Thoracic aorta (tissue), 2 donors: ENCODE measurements around the gene CHST12. TPM values are rescaled to one million over a fixed set of nuclear protein-coding genes. Genes with fewer than 3 reads are reported as not detected.

Experiments
- ATAC-seq: fragments of 150-250 bp; one replicate; pipeline ENCODE4 v1.8.0; 2017; ENCODE audit warnings: low read depth; ENCODE audit not compliant: insufficient number of reproducible peaks, low FRiP score
- DNase-seq: peaks from one replicate; pipeline ENCODE4 v3.0.0-alpha.2; 2020; ENCODE audit warnings: low spot score
- H3K27ac ChIP-seq, 2 donors: fragments of 200-600 bp; sonication (generic); 1 replicate in 1 of 2; 2 replicates in 1 of 2; pipeline ENCODE4 v1.5.1; 2016; ENCODE audit warnings: mild to moderate bottlenecking in 2 of 2, moderate library complexity in 2 of 2
- H3K27me3 ChIP-seq: fragments of 200-600 bp; sonication (generic); replicated peaks from 2 replicates; pipeline ENCODE4 v1.6.0; 2016; ENCODE audit warnings: mild to moderate bottlenecking; ENCODE audit not compliant: insufficient read depth
- H3K36me3 ChIP-seq: fragments of 200-600 bp; sonication (generic); one replicate; pipeline ENCODE4 v1.5.1; 2016
- H3K4me1 ChIP-seq, 2 donors: fragments of 200-600 bp; sonication (generic); 1 replicate in 1 of 2; 2 replicates in 1 of 2; pipeline versions ENCODE4 v1.5.1 to v1.6.0; 2016; ENCODE audit warnings: low read depth in 2 of 2, mild to moderate bottlenecking in 1 of 2; ENCODE audit not compliant: control insufficient read depth in 1 of 2
- H3K4me3 ChIP-seq: fragments of 200-600 bp; sonication (generic); 2 replicates; pipeline ENCODE4 v1.5.1; 2016; ENCODE audit warnings: mild to moderate bottlenecking
- H3K9me3 ChIP-seq: fragments of 200-600 bp; sonication (generic); 2 replicates; pipeline ENCODE4 v1.5.1; 2016
- total RNA-seq, 2 donors: library from RNA; depleted of rRNA; stranded (reverse); fragments of >200 nt; gene quantifications; one replicate each; pipeline versions ENCODE4 v1.1.0 to v1.2.3, GENCODE V29; 2016
- TF ChIP-seq, protein P1 (sequence below): fragments of 200-600 bp; sonication (generic); IDR thresholded peaks from one replicate; pipeline ENCODE4 v1.5.1; 2019; ENCODE audit warnings: antibody characterized with exemption

Gene CHST12
- total RNA-seq, 2 donors from 2014 or later = 18.7 to 19.1 TPM

DNA sequence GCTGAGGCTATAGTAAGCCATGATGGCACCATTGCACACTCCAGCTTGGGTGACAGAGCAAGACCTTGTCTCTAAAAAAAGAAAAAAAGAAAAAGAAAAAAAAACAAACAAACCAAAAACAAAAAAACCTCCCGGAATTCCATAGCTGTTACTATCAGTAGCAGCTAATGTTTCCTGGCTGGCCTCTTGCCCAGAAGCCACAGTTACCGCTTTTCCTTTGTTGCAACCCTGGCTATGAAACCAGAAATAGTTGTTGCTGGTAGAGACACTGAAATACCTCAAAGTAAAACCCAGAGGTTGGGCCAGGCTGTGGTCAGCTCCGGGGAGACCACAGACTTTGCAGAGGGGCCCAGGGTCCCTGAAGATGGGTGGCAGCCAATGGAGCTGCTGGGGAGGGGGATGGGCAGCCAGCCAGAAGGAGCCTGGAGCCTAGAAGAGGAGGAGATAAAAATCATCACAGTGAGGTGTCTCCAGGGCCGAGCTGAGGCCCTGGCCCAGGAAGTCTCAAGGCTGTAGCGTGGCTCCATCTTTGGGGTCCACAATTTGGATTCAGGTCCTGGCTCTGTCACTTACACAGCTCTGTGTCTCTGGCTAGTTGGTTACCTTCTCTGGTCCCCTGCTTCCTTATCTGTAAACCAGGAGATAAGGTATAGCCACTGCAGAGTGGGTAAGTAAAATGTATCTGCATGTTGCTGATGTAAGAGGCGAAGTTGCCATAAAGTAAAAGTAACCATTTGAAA lies 3.4 kb upstream of the CHST12 start:
- DNase-seq (peak; percentile 43), ATAC-seq (peak; percentile 23)
- Histone ChIP-seq H3K36me3 (no peaks in the 10 kb centered on the region), H3K27me3 (no peaks in the 10 kb centered on the region), H3K27ac (peak overlapping the region; percentile 54 to 77), H3K9me3 (no peaks in the 10 kb centered on the region), H3K4me1 (peaks cover 15 to 18% of the 10 kb centered on the region in 2 donors), H3K4me3 (peak overlapping the region; percentile 16)
- TF ChIP-seq, protein P1, sequence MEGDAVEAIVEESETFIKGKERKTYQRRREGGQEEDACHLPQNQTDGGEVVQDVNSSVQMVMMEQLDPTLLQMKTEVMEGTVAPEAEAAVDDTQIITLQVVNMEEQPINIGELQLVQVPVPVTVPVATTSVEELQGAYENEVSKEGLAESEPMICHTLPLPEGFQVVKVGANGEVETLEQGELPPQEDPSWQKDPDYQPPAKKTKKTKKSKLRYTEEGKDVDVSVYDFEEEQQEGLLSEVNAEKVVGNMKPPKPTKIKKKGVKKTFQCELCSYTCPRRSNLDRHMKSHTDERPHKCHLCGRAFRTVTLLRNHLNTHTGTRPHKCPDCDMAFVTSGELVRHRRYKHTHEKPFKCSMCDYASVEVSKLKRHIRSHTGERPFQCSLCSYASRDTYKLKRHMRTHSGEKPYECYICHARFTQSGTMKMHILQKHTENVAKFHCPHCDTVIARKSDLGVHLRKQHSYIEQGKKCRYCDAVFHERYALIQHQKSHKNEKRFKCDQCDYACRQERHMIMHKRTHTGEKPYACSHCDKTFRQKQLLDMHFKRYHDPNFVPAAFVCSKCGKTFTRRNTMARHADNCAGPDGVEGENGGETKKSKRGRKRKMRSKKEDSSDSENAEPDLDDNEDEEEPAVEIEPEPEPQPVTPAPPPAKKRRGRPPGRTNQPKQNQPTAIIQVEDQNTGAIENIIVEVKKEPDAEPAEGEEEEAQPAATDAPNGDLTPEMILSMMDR = no peak

DNA sequence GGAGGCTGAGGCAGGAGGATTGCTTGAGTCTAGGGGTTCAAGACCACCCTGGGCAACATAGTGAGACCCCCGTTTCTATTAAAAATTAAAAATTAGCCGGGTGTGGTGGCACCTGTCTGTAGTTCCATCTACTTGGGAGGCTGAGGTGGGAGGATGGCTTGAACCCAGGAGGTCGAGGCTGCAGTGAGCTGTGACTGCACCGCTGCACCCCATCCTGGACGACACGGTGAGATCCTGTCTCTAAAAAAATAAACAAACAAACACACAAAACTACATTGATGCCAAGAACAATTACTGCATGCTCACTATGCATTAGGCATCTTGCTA lies 761 bp upstream of the CHST12 start:
- Histone ChIP-seq H3K36me3 (no peaks in the 10 kb centered on the region), H3K27ac (no peak overlapping the region), H3K4me1 (peaks cover 17 to 25% of the 10 kb centered on the region in 2 donors), H3K9me3 (no peaks in the 10 kb centered on the region), H3K27me3 (no peaks in the 10 kb centered on the region), H3K4me3 (peak overlapping the region; percentile 89)
- DNase-seq (no peak), ATAC-seq (no peak)
- TF ChIP-seq, protein P1 = no peak

DNA sequence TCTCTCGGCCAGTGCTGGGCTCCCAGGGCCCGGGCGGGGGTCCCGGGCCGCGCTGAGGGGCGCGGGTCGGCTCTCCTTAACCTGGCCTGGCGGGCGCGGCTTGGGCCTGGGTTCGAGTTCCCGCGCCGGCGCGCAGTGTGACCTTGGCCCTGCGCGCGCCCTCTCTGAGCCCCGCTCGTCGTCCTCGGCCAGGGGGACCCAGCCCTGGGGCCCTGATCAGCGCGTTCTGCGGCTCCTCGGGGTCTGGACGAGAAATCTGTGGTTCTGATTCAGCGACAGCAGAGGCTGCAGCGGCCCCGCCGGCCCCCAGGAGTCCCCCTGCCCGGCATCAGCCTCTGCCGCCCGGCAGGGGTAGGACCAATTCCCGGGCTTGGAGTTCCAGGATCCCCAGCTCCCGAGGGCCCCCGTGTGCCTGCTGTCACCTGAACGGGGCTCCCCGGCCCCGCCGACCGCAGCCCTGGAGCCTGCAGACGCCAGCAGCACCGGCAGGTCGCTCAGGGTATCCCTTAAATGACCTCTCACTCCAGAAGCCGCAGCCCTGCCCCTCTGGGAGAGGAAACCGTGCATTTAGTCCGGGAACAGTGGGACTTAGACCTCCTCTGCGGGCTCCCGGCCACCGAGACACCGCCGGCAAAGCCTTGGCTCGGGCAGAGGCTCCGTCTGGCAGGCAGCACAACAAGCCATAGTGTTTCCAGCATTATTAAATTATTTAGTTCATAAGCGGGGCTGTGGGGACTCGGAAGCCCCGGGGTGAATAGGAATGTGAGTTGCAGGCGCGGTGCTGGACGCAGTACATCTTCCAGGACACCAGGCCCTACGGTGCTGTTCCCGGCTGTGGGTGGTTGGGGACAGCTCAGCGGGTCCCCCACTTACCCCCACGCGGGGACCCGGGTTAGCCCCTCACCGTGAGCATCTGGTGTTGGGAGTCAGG lies 572 bp downstream of the CHST12 start:
- H3K27ac ChIP-seq = peak overlapping the region; percentile 23 to 61
- peak; percentile 18 for ATAC-seq
- H3K36me3 ChIP-seq = no peaks in the 10 kb centered on the region
- peak overlapping the region; percentile 89 for H3K4me3 ChIP-seq
- DNase-seq = no peak
- H3K4me1 ChIP-seq = peaks cover 17 to 25% of the 10 kb centered on the region in 2 donors
- TF ChIP-seq, protein P1 = peak; percentile 38
- no peaks in the 10 kb centered on the region for H3K9me3 ChIP-seq
- no peaks in the 10 kb centered on the region for H3K27me3 ChIP-seq

DNA sequence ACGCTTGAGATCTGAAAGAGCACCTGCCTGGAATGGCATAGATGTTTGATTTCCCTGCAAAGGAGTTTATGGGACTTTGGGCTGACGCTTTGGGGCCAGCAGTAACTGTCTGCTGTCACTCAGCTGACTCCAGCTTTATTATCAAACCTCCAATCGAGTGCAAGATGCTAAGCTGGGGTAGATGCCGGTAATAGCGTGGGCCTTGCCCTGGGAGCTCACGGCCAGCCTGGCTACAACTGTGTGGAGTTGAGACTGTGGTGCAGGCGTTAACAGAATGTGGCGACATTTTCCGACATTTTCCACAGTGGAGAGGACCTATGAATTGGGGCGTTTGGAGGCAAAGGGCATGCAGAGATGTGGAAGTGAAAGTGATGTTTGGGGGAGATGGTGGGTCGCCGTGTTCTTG lies 1.3 kb downstream of the CHST12 start:
- H3K36me3 ChIP-seq = no peaks in the 10 kb centered on the region
- TF ChIP-seq, protein P1 = no peak
- H3K9me3 ChIP-seq = no peaks in the 10 kb centered on the region
- no peak for ATAC-seq
- peak overlapping the region; percentile 89 for H3K4me3 ChIP-seq
- H3K4me1 ChIP-seq = peaks cover 14 to 21% of the 10 kb centered on the region in 2 donors
- H3K27me3 ChIP-seq = no peaks in the 10 kb centered on the region
- H3K27ac ChIP-seq = no peak overlapping the region
- no peak for DNase-seq

DNA sequence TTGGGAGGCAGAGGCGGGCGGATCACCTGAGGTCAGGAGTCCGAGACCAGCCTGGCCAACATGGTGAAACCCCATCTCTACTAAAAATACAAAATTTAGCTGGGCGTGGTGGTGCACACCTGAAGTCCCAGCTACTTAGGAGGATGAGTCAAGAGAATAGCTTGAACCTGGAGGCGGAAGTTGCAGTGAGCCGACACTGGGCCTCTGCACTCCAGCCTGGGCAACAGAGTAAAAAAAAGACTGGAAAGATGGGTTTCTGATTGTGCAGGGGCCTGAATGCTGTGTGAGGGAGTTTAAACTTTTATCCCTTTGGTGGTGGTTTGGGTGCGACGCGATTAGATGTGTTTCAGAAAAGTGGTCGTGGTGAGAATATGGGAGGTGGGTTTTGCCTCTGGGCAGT lies 1.8 kb downstream of the CHST12 start:
- Histone ChIP-seq H3K4me1 (peaks cover 11 to 16% of the 10 kb centered on the region in 2 donors), H3K27ac (no peak overlapping the region), H3K9me3 (no peaks in the 10 kb centered on the region), H3K27me3 (no peaks in the 10 kb centered on the region), H3K36me3 (no peaks in the 10 kb centered on the region), H3K4me3 (no peak overlapping the region)
- TF ChIP-seq, protein P1 = no peak
- ATAC-seq (no peak), DNase-seq (no peak)
